Natural killer cell (primary cell): ENCODE results near the gene TNIK. TPM values are rescaled to one million over a fixed set of nuclear protein-coding genes. Genes with fewer than 3 reads are reported as not detected.
A peak's percentile ranks its signal among the peaks of the same experiment; 100 is the strongest.

Experiments
- ATAC-seq, 3 donors: fragments of 150-1000 bp in 2 of 3; fragments of 200-7000 bp in 1 of 3; cut with Tn5 transposase; 1 replicate in 1 of 3; 2 replicates in 2 of 3; pipeline ENCODE4 v1.10.0; 2021; ENCODE audit warnings: mild to moderate bottlenecking in 2 of 3, moderate library complexity in 2 of 3
- DNase-seq, 2 donors: peaks; one replicate each; pipeline versions ENCODE4 v3.0.0 to v3.0.0-alpha.2; 2013 to 2021; ENCODE audit warnings: mixed read lengths in 1 of 2
- H3K27ac ChIP-seq: one replicate; pipeline ENCODE4 v1.5.1; 2013; ENCODE audit warnings: mild to moderate bottlenecking, low read length
- H3K27me3 ChIP-seq: one replicate; pipeline ENCODE4 v1.6.1; 2013; ENCODE audit warnings: low read length; ENCODE audit not compliant: control insufficient read depth, insufficient read depth
- H3K36me3 ChIP-seq: one replicate; pipeline ENCODE4 v1.6.1; 2013; ENCODE audit warnings: low read length; ENCODE audit not compliant: control insufficient read depth, insufficient read depth
- H3K4me1 ChIP-seq: one replicate; pipeline ENCODE4 v1.6.1; 2013; ENCODE audit warnings: low read length; ENCODE audit not compliant: control insufficient read depth, insufficient read depth
- H3K4me3 ChIP-seq: one replicate; pipeline ENCODE4 v1.5.1; 2013; ENCODE audit warnings: low read length
- H3K9me3 ChIP-seq: one replicate; pipeline ENCODE4 v1.6.1; 2013; ENCODE audit warnings: low read length; ENCODE audit not compliant: control insufficient read depth, insufficient read depth
- H3K27ac Mint-ChIP-seq, 2 donors: one replicate each; pipeline ENCODE4 v1.8.0; 2022; ENCODE audit warnings: mild to moderate bottlenecking in 2 of 2, mixed read lengths in 2 of 2, moderate library complexity in 1 of 2
- H3K27me3 Mint-ChIP-seq, 2 donors: one replicate each; pipeline ENCODE4 v1.8.0; 2022; ENCODE audit warnings: low read depth in 2 of 2, mixed read lengths in 2 of 2
- H3K36me3 Mint-ChIP-seq: one replicate; pipeline ENCODE4 v1.8.0; 2022; ENCODE audit warnings: mixed read lengths
- H3K4me1 Mint-ChIP-seq, 2 donors: one replicate each; pipeline ENCODE4 v1.8.0; 2022; ENCODE audit warnings: mixed read lengths in 2 of 2
- H3K4me3 Mint-ChIP-seq: one replicate; pipeline ENCODE4 v1.8.0; 2022; ENCODE audit warnings: mild to moderate bottlenecking, moderate library complexity, mixed read lengths
- H3K9me3 Mint-ChIP-seq, 2 donors: one replicate each; pipeline ENCODE4 v1.8.0; 2022; ENCODE audit warnings: mixed read lengths in 2 of 2
- WGBS: methylation state at CpG from one replicate; pipeline ENCODE4 v1.1.7; 2013; ENCODE audit warnings: missing lambda C conversion rate; ENCODE audit not compliant: insufficient coverage; 5-methylcytosine and 5-hydroxymethylcytosine counted together
- intact Hi-C: fragments of 100-400 bp; cut with micrococcal nuclease; formaldehyde crosslinking; loops from one replicate; pipeline ENCODE4 v1.14.2; 2022
- total RNA-seq, 4 donors: library from RNA; stranded (reverse); fragments of 120-200 nt in 1 of 4; gene quantifications; one replicate each; pipeline versions ENCODE4 v1.2.3 to v1.2.4, GENCODE V29; 2013 to 2022
- TF ChIP-seq, protein P1 (sequence below): fragments of 200-600 bp; IDR thresholded peaks from one replicate; pipeline ENCODE4 v1.8.0; 2022; ENCODE audit warnings: antibody characterized with exemption

The TNIK gene
- total RNA-seq, 3 donors from 2014 or later (not counting 1 experiment from before 2014, with no cell fraction given) = 93.7 to 122 (median 119) TPM

- Histone ChIP-seq H3K4me1 (no peaks in the 10 kb centered on the region), H3K27me3 (no peaks in the 10 kb centered on the region), H3K27ac (no peak overlapping the region), H3K9me3 (no peaks in the 10 kb centered on the region), H3K36me3 (no peaks in the 10 kb centered on the region), H3K4me3 (no peak overlapping the region)
- peak overlapping the region; percentile 34 to 37 for H3K27ac Mint-ChIP-seq
- no peak overlapping the region for H3K4me3 Mint-ChIP-seq
- 77% methylated on average over 8 of the region's 10 CpGs for WGBS
- ATAC-seq (no peak), DNase-seq (no peak)
- H3K9me3 Mint-ChIP-seq = no peaks in the 10 kb centered on the region
- intact Hi-C loops = no loop called here
- peaks cover 85 to 87% of the 10 kb centered on the region in 2 donors for H3K4me1 Mint-ChIP-seq
- H3K36me3 Mint-ChIP-seq = no peaks in the 10 kb centered on the region
- TF ChIP-seq, protein P1, sequence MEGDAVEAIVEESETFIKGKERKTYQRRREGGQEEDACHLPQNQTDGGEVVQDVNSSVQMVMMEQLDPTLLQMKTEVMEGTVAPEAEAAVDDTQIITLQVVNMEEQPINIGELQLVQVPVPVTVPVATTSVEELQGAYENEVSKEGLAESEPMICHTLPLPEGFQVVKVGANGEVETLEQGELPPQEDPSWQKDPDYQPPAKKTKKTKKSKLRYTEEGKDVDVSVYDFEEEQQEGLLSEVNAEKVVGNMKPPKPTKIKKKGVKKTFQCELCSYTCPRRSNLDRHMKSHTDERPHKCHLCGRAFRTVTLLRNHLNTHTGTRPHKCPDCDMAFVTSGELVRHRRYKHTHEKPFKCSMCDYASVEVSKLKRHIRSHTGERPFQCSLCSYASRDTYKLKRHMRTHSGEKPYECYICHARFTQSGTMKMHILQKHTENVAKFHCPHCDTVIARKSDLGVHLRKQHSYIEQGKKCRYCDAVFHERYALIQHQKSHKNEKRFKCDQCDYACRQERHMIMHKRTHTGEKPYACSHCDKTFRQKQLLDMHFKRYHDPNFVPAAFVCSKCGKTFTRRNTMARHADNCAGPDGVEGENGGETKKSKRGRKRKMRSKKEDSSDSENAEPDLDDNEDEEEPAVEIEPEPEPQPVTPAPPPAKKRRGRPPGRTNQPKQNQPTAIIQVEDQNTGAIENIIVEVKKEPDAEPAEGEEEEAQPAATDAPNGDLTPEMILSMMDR = no peak
- no peaks in the 10 kb centered on the region for H3K27me3 Mint-ChIP-seq
Measured at GRCh38 chr3:171358181-171358880, 101.9 kb downstream of the TNIK start.

- Histone ChIP-seq H3K27me3 (no peaks in the 10 kb centered on the region), H3K9me3 (no peaks in the 10 kb centered on the region), H3K36me3 (no peaks in the 10 kb centered on the region), H3K4me1 (no peaks in the 10 kb centered on the region), H3K4me3 (no peak overlapping the region), H3K27ac (no peak overlapping the region)
- WGBS = 97% methylated on average over 6 of the region's 8 CpGs
- no peak for DNase-seq
- ATAC-seq = no peak
- H3K4me1 Mint-ChIP-seq = peaks cover 79 to 87% of the 10 kb centered on the region in 2 donors
- H3K9me3 Mint-ChIP-seq = no peaks in the 10 kb centered on the region
- H3K36me3 Mint-ChIP-seq = no peaks in the 10 kb centered on the region
- intact Hi-C loops = no loop called here
- TF ChIP-seq, protein P1 = no peak
- H3K27ac Mint-ChIP-seq = peak overlapping the region in 1 of 2 donors; percentile 33
- H3K27me3 Mint-ChIP-seq = no peaks in the 10 kb centered on the region
- H3K4me3 Mint-ChIP-seq = no peak overlapping the region
Measured at GRCh38 chr3:171357721-171358120, 102.5 kb downstream of the TNIK start.

DNA sequence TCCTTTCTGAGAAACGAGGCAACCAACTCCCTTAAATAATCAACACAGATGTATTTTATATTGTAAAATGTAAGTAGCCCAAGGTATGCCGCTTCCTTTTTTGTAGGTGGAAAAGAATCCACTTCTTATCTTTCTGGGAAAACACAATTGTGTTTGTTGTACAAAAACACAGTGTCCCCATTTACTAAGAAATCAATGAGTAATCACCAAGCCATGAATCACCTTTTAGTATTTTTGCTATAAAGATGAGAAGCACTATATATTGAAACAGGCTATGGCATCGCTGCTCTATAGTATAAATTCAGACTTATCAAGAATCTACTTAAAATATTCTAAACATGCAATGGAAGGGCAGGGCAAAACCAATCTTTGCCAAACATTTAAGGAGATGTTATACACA lies 104.0 kb downstream of the TNIK start:
- H3K4me1 ChIP-seq = no peaks in the 10 kb centered on the region
- no peak for DNase-seq
- no peaks in the 10 kb centered on the region for H3K9me3 ChIP-seq
- ATAC-seq = no peak
- H3K36me3 ChIP-seq = no peaks in the 10 kb centered on the region
- H3K4me3 Mint-ChIP-seq = no peak overlapping the region
- no peak overlapping the region for H3K27ac ChIP-seq
- H3K9me3 Mint-ChIP-seq = no peaks in the 10 kb centered on the region
- intact Hi-C loops = no loop called here
- H3K27me3 Mint-ChIP-seq = no peaks in the 10 kb centered on the region
- H3K36me3 Mint-ChIP-seq = no peaks in the 10 kb centered on the region
- no peak overlapping the region for H3K4me3 ChIP-seq
- H3K4me1 Mint-ChIP-seq = peaks cover 76 to 87% of the 10 kb centered on the region in 2 donors
- TF ChIP-seq, protein P1 = no peak
- 100% methylated on average over 1 of the region's 3 CpGs for WGBS
- H3K27me3 ChIP-seq = no peaks in the 10 kb centered on the region
- peak overlapping the region in 1 of 2 donors; percentile 60 for H3K27ac Mint-ChIP-seq
